SK-N-SH treated with all-trans-retinoic acid at 6 μM for 48 hours (cell line): ENCODE results near the gene ADARB2.

Experiments
- ATAC-seq: fragments of 200-7000 bp; cut with Tn5 transposase; 3 replicates; pipeline ENCODE4 v1.9.1; 2020; ENCODE audit warnings: mild to moderate bottlenecking, moderate library complexity
- ARNTL ChIP-seq: fragments of 450-650 bp; formaldehyde crosslinking; IDR thresholded peaks from 2 replicates; pipeline ENCODE4 v1.5.0; 2020; ENCODE audit warnings: low read depth, mild to moderate bottlenecking, moderate library complexity, borderline replicate concordance
- BACH2 ChIP-seq: fragments of 250-450 bp; sonication (Bioruptor Pico); IDR thresholded peaks from 2 replicates; pipeline ENCODE4 v1.9.0; 2021; ENCODE audit warnings: mild to moderate bottlenecking, borderline replicate concordance
- CREB5 ChIP-seq: fragments of 250-450 bp; sonication (Bioruptor Pico); IDR thresholded peaks from 2 replicates; pipeline ENCODE4 v1.5.1; 2020; ENCODE audit warnings: low read depth, mild to moderate bottlenecking, moderate library complexity
- CSDC2 ChIP-seq: fragments of 250-450 bp; sonication (Bioruptor Pico); IDR thresholded peaks from 2 replicates; pipeline ENCODE4 v1.5.0; 2020; ENCODE audit warnings: mild to moderate bottlenecking, moderate library complexity
- CSRNP3 ChIP-seq: fragments of 250-450 bp; sonication (Bioruptor Pico); IDR thresholded peaks from 2 replicates; pipeline ENCODE4 v1.5.1; 2021; ENCODE audit warnings: mild to moderate bottlenecking, moderate library complexity
- ESRRG ChIP-seq: fragments of 250-450 bp; sonication (Bioruptor Pico); IDR thresholded peaks from 2 replicates; pipeline ENCODE4 v1.6.1; 2021; ENCODE audit warnings: mild to moderate bottlenecking
- GLIS3 ChIP-seq: fragments of 250-450 bp; sonication (Bioruptor Pico); IDR thresholded peaks from 2 replicates; pipeline ENCODE4 v1.5.0; 2020; ENCODE audit warnings: mild to moderate bottlenecking, moderate library complexity
- ISL1 ChIP-seq: fragments of 250-450 bp; sonication (Bioruptor Pico); IDR thresholded peaks from 2 replicates; pipeline ENCODE4 v2.1.2; 2022; ENCODE audit warnings: mild to moderate bottlenecking, moderate library complexity
- OSR1 ChIP-seq: fragments of 250-450 bp; sonication (Bioruptor Pico); IDR thresholded peaks from 2 replicates; pipeline ENCODE4 v1.8.0; 2022; ENCODE audit warnings: moderate library complexity, mild to moderate bottlenecking, inconsistent platforms
- PATZ1 ChIP-seq: fragments of 250-450 bp; sonication (Bioruptor Pico); IDR thresholded peaks from 2 replicates; pipeline ENCODE4 v1.8.0; 2020; ENCODE audit warnings: mild to moderate bottlenecking, moderate library complexity, borderline replicate concordance
- POU6F1 ChIP-seq: fragments of 250-450 bp; sonication (Bioruptor Pico); IDR thresholded peaks from 2 replicates; pipeline ENCODE4 v1.8.0; 2021; ENCODE audit warnings: low read depth, mild to moderate bottlenecking, moderate library complexity, borderline replicate concordance
- PPARA ChIP-seq: fragments of 250-450 bp; sonication (Bioruptor Pico); IDR thresholded peaks from 2 replicates; pipeline ENCODE4 v1.5.0; 2020; ENCODE audit warnings: mild to moderate bottlenecking, borderline replicate concordance
- RARB ChIP-seq: fragments of 250-450 bp; sonication (Bioruptor Pico); IDR thresholded peaks from 2 replicates; pipeline ENCODE4 v1.8.0; 2021; ENCODE audit warnings: mild to moderate bottlenecking, moderate library complexity
- SNAI2 ChIP-seq: fragments of 250-450 bp; sonication (Bioruptor Pico); IDR thresholded peaks from 2 replicates; pipeline ENCODE4 v1.5.0; 2020; ENCODE audit warnings: mild to moderate bottlenecking, moderate library complexity
- TCF4 ChIP-seq: fragments of 250-450 bp; sonication (Bioruptor Pico); IDR thresholded peaks from 2 replicates; pipeline ENCODE4 v1.8.0; 2021; ENCODE audit warnings: mild to moderate bottlenecking, moderate library complexity, borderline replicate concordance
- TOX ChIP-seq: fragments of 250-450 bp; sonication (Bioruptor Pico); IDR thresholded peaks from 2 replicates; pipeline ENCODE4 v1.8.0; 2021; ENCODE audit warnings: mild to moderate bottlenecking, moderate library complexity, borderline replicate concordance
- TSHZ2 ChIP-seq: fragments of 250-450 bp; sonication (Bioruptor Pico); IDR thresholded peaks from 2 replicates; pipeline ENCODE4 v1.5.0; 2020; ENCODE audit warnings: mild to moderate bottlenecking, moderate library complexity
- ZC3H10 ChIP-seq: fragments of 250-450 bp; sonication (Bioruptor Pico); IDR thresholded peaks from 2 replicates; pipeline ENCODE4 v1.5.1; 2021; ENCODE audit warnings: mild to moderate bottlenecking, moderate library complexity
- ZFP3 ChIP-seq: fragments of 250-450 bp; sonication (Bioruptor Pico); IDR thresholded peaks from 2 replicates; pipeline ENCODE4 v1.5.0; 2020; ENCODE audit warnings: mild to moderate bottlenecking, moderate library complexity
- ZFP30 ChIP-seq: fragments of 450-650 bp; formaldehyde crosslinking; IDR thresholded peaks from 2 replicates; pipeline ENCODE4 v1.5.0; 2022; ENCODE audit warnings: mild to moderate bottlenecking, moderate library complexity
- ZNF565 ChIP-seq: fragments of 450-650 bp; formaldehyde crosslinking; conservative IDR thresholded peaks from 2 replicates; pipeline ENCODE4 v1.5.0; 2020; ENCODE audit warnings: low read depth, mild to moderate bottlenecking, moderate library complexity
- ZNF70 ChIP-seq: fragments of 450-650 bp; formaldehyde crosslinking; IDR thresholded peaks from 2 replicates; pipeline ENCODE4 v1.5.0; 2020; ENCODE audit warnings: mild to moderate bottlenecking, moderate library complexity
- ZNF8 ChIP-seq: fragments of 450-650 bp; formaldehyde crosslinking; IDR thresholded peaks from 2 replicates; pipeline ENCODE4 v1.5.0; 2020; ENCODE audit warnings: mild to moderate bottlenecking, moderate library complexity

Gene ADARB2

GRCh38 chr10:1425879-1426278 is 311.4 kb downstream of the ADARB2 start:
- ATAC-seq = no peak
- no peak for TF ChIP-seq ESRRG (CRISPR knock-in tag)
- TF ChIP-seq TSHZ2 (CRISPR knock-in tag) = no peak
- TF ChIP-seq TOX (CRISPR knock-in tag) = no peak
- no peak for TF ChIP-seq ZNF8 (CRISPR knock-in tag)
- TF ChIP-seq GLIS3 (CRISPR knock-in tag) = no peak

- ATAC-seq = no peak
- TF ChIP-seq ZFP30 (CRISPR knock-in tag) = no peak
- TF ChIP-seq ZNF70 = no peak
- TF ChIP-seq TCF4 (CRISPR knock-in tag) = no peak
- TF ChIP-seq SNAI2 (CRISPR knock-in tag) = no peak
- no peak for TF ChIP-seq ZFP3 (CRISPR knock-in tag)
Observed at GRCh38 chr10:1424648-1425047, 312.7 kb downstream of the ADARB2 start.

- ATAC-seq = no peak
- TF ChIP-seq TOX (CRISPR knock-in tag) (no peak), CSRNP3 (no peak), ZNF70 (no peak), PPARA (CRISPR knock-in tag) (no peak), RARB (CRISPR knock-in tag) (no peak), SNAI2 (CRISPR knock-in tag) (no peak), ZNF565 (CRISPR knock-in tag) (no peak), CSDC2 (CRISPR knock-in tag) (no peak), TCF4 (CRISPR knock-in tag) (no peak), ISL1 (no peak), ZFP3 (CRISPR knock-in tag) (no peak), OSR1 (CRISPR knock-in tag) (no peak), TSHZ2 (CRISPR knock-in tag) (no peak), CREB5 (no peak), ARNTL (CRISPR knock-in tag) (no peak)
Observed at GRCh38 chr10:1423676-1424253, 313.6 kb downstream of the ADARB2 start.

- no peak for ATAC-seq
- TF ChIP-seq RARB (CRISPR knock-in tag) (no peak), BACH2 (CRISPR knock-in tag) (no peak), ESRRG (CRISPR knock-in tag) (no peak), SNAI2 (CRISPR knock-in tag) (no peak), TOX (CRISPR knock-in tag) (no peak), ARNTL (CRISPR knock-in tag) (no peak), ZNF70 (no peak), TCF4 (CRISPR knock-in tag) (no peak), ZC3H10 (CRISPR knock-in tag) (no peak), PATZ1 (CRISPR knock-in tag) (no peak), ZFP3 (CRISPR knock-in tag) (no peak), POU6F1 (CRISPR knock-in tag) (no peak), GLIS3 (CRISPR knock-in tag) (no peak)
Observed at GRCh38 chr10:1422275-1422674, 315.1 kb downstream of the ADARB2 start.
